LNCAP (cell line): Measurements from ENCODE around the gene SGSM2.
A peak's percentile ranks its signal among the peaks of the same experiment; 100 is the strongest.

Experiments used
- TF ChIP-seq, protein P1 (sequence below): fragments of 450-650 bp; IDR thresholded peaks from 2 replicates; pipeline ENCODE4 v1.5.1; 2017; ENCODE audit warnings: mild to moderate bottlenecking

SGSM2 gene

DNA sequence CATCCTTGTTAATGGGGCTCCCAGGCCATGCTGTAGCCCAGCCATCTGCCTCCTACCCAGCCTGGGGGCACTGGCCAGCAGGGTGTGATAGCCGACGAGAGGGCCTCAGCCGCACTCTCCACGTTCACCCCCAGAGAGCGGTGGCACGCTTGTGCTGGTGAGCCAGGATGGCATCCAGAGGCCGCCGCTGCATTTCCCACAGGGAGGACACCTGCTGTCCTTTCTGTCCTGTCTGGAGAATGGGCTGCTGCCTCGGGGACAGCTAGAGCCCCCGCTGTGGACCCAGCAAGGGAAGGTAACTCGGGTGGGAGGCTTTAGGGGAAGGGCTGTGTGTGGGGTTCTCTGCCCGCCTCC lies 27.4 kb downstream of the SGSM2 start:
- TF ChIP-seq, protein P1, sequence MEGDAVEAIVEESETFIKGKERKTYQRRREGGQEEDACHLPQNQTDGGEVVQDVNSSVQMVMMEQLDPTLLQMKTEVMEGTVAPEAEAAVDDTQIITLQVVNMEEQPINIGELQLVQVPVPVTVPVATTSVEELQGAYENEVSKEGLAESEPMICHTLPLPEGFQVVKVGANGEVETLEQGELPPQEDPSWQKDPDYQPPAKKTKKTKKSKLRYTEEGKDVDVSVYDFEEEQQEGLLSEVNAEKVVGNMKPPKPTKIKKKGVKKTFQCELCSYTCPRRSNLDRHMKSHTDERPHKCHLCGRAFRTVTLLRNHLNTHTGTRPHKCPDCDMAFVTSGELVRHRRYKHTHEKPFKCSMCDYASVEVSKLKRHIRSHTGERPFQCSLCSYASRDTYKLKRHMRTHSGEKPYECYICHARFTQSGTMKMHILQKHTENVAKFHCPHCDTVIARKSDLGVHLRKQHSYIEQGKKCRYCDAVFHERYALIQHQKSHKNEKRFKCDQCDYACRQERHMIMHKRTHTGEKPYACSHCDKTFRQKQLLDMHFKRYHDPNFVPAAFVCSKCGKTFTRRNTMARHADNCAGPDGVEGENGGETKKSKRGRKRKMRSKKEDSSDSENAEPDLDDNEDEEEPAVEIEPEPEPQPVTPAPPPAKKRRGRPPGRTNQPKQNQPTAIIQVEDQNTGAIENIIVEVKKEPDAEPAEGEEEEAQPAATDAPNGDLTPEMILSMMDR, result no peak

DNA sequence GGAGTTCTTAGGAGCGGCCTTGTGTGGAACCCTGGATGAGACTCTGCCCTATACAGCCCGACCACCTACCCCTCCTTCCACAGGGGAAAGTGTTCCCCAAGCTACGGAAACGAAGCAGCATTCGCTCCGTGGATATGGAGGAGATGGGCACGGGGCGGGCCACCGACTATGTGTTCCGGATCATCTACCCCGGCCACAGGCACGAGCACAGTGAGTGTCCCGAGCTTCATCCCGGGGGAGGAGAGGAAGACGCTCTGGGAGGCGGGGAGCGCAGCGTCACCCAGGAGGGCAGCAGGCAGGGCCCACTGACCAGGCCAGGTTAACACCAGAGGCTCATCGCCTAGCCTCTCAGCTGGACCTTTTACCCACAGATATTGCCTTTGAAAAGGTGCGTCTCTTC lies 27.8 kb downstream of the SGSM2 start:
- TF ChIP-seq, protein P1, result no peak

DNA sequence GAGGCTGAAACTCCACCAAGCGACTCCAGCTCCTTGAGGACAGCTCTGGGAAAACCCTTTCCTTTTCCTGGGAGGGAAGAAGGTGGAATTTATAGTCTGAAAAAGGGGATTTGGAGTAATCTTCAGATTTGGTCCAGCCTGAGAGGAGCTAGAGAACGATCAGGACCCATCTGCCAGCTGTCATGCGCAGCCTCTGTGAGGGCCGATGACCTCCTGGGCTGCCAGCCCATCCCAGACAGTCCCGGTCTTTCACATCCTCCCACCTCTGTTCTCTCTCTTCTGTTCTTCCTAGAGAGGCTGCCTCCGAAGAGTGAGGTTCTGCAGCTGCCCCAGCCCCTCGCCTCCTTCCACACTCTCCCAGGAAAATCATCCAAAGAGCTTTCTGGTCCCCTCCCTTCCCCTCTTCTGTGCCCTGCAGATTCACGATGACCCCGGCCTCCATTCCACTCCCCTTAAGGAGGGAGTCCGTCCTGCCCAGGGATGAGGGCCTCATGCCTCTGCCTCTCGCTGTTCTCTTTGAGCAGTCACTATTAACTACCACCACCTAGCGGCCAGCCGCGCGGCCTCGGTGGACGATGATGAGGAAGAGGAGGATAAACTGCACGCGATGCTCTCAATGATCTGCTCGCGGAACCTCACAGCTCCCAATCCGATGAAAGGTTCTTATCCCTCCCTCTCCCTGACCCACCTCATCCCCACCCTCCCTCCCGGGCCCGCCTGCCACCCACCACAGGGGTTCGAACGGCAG lies 29.6 kb downstream of the SGSM2 start:
- TF ChIP-seq, protein P1, result peak; percentile 17; the same call in 1 of the 2 replicates

DNA sequence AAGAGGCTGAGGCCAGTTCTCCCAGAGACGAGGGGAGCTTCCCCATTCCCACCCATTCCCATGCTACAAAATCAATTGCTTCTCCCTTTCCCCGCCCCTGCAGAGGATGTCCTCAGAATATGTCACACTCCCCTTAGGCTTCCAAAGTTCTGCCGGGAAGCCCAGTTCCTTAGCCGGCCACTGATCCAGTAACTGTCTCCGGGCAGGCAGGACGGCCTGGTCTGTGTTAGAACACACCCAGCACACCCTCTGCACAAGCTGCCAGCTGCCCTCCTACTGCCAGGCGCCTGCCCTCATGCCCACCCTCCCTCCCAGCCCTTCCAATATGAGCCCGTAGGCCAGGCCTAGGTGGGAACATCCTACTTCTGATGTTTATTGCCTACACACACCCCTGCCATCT lies 31.1 kb downstream of the SGSM2 start:
- TF ChIP-seq, protein P1, result no peak

DNA sequence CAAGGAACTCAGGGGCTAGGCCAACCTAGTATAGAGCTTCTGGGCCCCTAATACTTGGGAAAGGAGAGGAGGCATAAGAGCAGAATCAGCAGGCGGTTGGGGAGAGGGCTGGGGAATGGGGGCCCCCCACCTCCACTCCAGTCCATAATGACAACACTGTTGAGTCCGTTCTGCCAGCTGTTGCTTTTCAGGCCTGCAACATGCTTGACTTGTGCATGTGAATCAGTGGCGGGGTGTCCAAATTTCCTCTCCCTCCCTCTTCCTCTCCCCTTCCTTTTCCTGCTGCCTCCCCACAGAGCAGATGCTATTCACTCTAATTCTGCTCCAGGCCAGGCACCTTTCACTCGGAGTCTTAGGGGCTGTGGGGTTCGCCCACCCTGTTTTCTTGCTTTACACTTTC lies 31.7 kb downstream of the SGSM2 start:
- TF ChIP-seq, protein P1, result no peak

DNA sequence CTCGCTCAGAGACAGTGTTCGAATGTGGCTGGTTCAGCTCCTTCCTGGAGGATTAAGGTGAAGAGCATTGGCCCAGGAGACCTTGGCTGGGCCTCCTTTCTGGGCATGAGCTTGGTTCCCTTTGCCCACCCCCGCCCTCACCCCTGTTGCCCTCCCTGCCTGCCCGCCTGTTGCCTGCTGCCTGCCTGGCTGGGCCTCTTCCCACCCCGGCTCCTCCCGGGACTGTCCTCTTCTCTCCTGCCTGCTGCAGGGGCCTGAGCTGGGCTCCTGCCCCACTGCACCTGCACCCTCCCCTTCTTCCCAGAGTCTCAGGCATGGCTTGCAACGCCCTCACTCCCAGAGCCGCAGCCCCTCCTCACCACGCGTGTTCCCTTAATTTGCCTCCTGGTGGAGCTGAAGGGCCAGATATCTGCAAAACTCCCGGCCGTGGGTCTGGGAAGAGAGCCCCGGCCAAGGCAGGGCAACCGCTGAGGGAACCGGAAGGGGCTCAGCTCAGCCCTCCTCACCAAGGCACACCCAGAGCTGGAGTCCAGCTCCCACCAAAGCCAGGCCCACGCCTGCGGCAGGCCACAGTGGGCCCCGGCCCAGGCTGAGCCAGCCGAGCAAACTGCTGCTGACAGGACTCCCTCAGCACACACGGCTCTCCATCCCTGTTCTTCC lies 32.4 kb downstream of the SGSM2 start:
- TF ChIP-seq, protein P1, result no peak

DNA sequence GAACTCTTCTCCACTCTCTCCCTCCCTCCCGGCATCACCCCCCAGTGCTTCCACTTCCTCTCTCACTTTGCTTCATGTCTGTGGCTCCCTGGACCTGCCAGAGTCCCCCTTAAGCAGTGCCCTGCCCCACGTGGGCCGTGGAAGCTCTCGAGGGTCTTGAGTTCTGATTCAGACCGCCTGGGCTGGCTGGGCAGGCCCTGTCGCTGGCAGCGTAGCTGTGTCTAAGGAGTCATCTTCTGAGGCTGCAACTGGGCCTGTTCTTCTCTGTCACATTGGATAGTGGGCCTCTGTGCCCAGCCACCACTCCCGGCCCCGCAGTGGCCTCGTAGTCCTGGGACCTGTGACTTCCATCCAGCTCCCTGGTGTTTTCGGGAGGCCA lies 32.9 kb downstream of the SGSM2 start:
- TF ChIP-seq, protein P1, result no peak
